RWPE2 (cell line): Measurements from ENCODE around the gene OTUD5.

ENCODE experiments used
- ATAC-seq: fragments of 200-7000 bp; cut with Tn5 transposase; 3 replicates; pipeline ENCODE4 v1.9.1; 2021; ENCODE audit warnings: low read depth
- DNase-seq: peaks from one replicate; pipeline ENCODE4 v3.0.0-alpha.2; 2020; ENCODE audit warnings: low spot score
- H3K27ac ChIP-seq: fragments of 450-650 bp; 2 replicates; pipeline ENCODE4 v1.5.1; 2017; ENCODE audit warnings: mild to moderate bottlenecking; ENCODE audit not compliant: poor library complexity, severe bottlenecking
- H3K27me3 ChIP-seq: fragments of 250-450 bp; sonication (Bioruptor Pico); 2 replicates; pipeline ENCODE4 v1.5.1; 2021; ENCODE audit warnings: mild to moderate bottlenecking, moderate library complexity; ENCODE audit not compliant: insufficient read depth, poor library complexity, severe bottlenecking
- H3K36me3 ChIP-seq: fragments of 250-450 bp; sonication (Bioruptor Pico); 2 replicates; pipeline ENCODE4 v1.5.1; 2020; ENCODE audit warnings: low read depth, mild to moderate bottlenecking, moderate library complexity
- H3K4me1 ChIP-seq: fragments of 250-450 bp; sonication (Bioruptor Pico); 2 replicates; pipeline ENCODE4 v1.5.1; 2021; ENCODE audit warnings: mild to moderate bottlenecking, moderate library complexity; ENCODE audit not compliant: insufficient read depth, poor library complexity, severe bottlenecking
- H3K4me3 ChIP-seq: fragments of 250-450 bp; sonication (Bioruptor Pico); 2 replicates; pipeline ENCODE4 v1.5.1; 2021; ENCODE audit warnings: mild to moderate bottlenecking, moderate library complexity; ENCODE audit not compliant: severe bottlenecking
- H3K9me3 ChIP-seq: fragments of 250-450 bp; sonication (Bioruptor Pico); 2 replicates; pipeline ENCODE4 v1.5.1; 2021; ENCODE audit warnings: mild to moderate bottlenecking, moderate library complexity; ENCODE audit not compliant: severe bottlenecking
- TF ChIP-seq, protein P1 (sequence below): fragments of 450-650 bp; IDR thresholded peaks from one replicate; pipeline ENCODE4 v1.5.1; 2017; ENCODE audit warnings: mild to moderate bottlenecking, moderate library complexity; ENCODE audit not compliant: poor library complexity, severe bottlenecking

The OTUD5 gene

DNA sequence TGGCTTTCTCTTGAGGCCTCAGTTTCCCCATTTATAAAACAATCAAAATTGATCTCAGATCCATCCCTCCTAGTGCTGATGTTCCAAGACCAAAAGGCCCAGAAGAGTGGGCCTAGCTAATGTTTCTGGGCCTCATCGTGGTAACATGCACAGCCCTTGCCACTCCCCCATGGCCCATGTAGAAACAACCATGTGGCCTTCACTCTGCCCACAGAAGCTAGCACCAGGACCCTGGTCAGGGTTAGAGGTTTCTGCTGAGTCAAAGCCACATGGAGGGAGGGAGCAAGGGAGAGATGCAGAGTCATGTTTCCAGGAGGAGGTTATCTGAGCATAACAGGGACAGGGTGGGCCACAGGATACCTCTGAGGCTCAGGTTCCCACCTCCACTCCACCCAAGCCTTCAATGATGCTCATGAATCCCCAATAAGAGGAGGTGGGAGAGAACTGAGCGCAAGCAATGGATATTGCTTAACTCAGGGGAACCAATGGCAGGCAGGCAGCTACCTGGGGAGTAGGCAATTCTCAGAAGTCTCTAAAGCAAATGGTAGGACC, 16.9 kb downstream of the OTUD5 start:
- Histone ChIP-seq H3K27ac (no peak overlapping the region), H3K27me3 (no peaks in the 10 kb centered on the region), H3K4me1 (no peaks in the 10 kb centered on the region), H3K4me3 (no peak overlapping the region), H3K9me3 (no peaks in the 10 kb centered on the region), H3K36me3 (peaks cover 7% of the 10 kb centered on the region; the same call in 1 of the 2 replicates)
- ATAC-seq (no peak), DNase-seq (no peak)
- TF ChIP-seq, protein P1, sequence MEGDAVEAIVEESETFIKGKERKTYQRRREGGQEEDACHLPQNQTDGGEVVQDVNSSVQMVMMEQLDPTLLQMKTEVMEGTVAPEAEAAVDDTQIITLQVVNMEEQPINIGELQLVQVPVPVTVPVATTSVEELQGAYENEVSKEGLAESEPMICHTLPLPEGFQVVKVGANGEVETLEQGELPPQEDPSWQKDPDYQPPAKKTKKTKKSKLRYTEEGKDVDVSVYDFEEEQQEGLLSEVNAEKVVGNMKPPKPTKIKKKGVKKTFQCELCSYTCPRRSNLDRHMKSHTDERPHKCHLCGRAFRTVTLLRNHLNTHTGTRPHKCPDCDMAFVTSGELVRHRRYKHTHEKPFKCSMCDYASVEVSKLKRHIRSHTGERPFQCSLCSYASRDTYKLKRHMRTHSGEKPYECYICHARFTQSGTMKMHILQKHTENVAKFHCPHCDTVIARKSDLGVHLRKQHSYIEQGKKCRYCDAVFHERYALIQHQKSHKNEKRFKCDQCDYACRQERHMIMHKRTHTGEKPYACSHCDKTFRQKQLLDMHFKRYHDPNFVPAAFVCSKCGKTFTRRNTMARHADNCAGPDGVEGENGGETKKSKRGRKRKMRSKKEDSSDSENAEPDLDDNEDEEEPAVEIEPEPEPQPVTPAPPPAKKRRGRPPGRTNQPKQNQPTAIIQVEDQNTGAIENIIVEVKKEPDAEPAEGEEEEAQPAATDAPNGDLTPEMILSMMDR = no peak

DNA sequence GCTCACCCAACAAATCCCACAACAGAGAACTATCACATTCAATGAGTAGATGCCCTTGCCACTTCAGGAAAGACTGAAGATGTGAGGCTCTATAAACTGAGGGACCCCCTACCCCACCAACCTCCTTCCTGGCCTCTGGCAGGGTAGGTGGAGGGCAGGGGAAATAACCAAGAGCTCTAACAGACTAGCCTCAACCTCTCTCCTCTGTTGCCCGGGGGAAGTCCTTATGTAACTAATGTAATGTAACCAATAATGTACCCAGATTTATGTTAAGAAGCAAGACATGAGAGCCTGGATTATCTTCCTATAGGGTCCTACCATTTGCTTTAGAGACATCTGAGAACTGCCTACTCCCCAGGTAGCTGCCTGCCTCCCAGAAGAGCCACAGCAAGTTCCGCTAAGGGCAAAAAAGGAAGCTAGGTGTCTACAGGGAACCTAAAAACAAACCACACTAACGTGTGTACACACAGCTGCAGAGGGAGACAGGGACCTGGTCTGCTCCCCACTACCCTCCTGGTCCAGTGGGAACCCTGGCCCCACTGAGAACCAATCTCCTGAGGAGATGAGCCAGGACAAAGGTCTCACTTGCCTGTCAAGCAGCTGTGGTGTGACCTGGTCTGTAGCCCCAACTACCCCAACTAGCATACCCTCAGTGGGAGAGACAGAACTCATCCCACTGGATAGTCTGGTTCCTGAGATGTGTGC, 17.7 kb downstream of the OTUD5 start:
- no peak for DNase-seq
- Histone ChIP-seq H3K9me3 (no peaks in the 10 kb centered on the region), H3K4me1 (no peaks in the 10 kb centered on the region), H3K27me3 (no peaks in the 10 kb centered on the region), H3K4me3 (no peak overlapping the region), H3K36me3 (peaks cover 7% of the 10 kb centered on the region; the same call in 1 of the 2 replicates), H3K27ac (no peak overlapping the region)
- ATAC-seq = no peak
- TF ChIP-seq, protein P1 = no peak

DNA sequence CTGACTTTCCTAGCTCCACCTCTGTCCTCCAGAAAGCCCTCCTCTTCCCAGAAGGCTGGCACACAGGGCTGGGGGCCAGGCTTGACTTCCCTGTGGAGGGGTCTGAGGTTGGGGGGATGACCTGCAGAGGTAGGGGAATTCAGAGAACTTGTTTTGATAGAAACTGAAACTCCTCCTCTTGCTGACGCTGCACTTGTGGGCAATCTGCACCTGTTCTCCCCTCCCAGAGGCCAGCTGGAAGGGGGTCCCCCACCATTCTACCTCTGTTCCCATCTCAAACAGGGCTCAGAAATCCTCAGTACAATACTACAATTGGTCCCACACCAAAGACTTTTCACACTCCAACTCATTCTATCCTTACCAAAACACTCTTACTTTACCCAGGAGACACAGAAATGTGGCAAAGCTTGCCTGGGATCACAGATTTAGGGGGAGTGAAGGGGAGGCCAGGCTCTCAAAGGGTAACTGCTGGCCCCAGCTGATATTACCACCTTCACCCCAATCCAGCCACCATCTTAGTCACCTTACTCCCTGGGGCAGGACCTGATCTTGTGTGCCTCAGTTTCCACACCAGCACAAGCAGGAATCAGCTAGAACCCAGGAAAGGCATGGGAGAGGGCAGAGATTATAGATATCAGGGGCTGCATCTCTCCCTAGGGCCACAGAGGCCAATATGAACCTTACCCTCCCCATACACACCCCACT, 18.5 kb downstream of the OTUD5 start:
- no peaks in the 10 kb centered on the region for H3K27me3 ChIP-seq
- no peaks in the 10 kb centered on the region for H3K9me3 ChIP-seq
- DNase-seq = no peak
- no peak overlapping the region for H3K4me3 ChIP-seq
- H3K36me3 ChIP-seq = peaks cover 7% of the 10 kb centered on the region; the same call in 1 of the 2 replicates
- TF ChIP-seq, protein P1 = no peak
- no peaks in the 10 kb centered on the region for H3K4me1 ChIP-seq
- no peak overlapping the region for H3K27ac ChIP-seq
- ATAC-seq = no peak

DNA sequence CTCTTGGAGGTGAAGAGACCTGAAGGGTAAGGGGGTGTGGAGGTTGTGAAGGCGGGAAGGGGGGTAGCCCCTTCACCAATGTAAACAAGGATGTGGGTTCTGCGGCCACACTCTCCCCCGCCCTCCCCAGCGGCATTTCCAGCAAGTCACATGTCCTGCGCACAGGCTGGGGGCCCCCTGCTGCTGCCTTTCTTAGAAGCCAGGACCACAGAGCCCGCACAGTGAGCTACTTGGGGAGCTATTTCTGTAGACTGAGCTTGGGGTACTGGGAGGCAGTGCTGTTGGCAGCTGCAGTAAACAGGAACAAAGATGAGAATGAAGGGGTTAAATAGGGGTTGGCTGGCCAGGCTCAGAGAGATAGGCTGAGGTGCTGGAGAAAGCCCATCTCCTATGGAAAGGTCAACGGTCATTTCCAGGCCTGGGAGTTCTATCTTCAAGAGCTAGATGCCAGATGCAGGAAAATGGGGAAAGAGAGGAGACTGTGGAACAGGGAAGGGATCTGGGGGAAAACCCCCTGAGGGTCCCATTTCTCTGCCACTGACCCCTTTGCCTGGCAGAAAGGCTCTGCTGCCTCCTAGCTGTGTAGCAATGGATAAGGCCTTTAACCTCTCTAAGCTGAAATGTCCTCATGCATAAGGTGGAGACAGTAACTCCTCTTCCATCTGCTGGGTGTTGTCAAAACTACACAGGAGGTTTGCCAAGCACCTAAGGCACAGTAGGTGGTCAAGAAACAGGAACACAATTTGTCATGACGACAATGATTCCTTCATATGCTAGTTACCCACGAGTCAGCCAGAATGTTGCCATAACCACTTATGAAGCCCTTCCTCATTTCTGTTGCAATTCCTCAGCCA, 20.1 kb downstream of the OTUD5 start:
- DNase-seq = no peak
- Histone ChIP-seq H3K36me3 (0 out of 2 replicates have a peak, but pooled peaks cover 3% of the 10 kb centered on the region), H3K27ac (no peak overlapping the region)

More for the DNA sequence above, 20.1 kb downstream of the OTUD5 start:
- TF ChIP-seq, protein P1 = no peak
- Histone ChIP-seq H3K27me3 (no peaks in the 10 kb centered on the region), H3K9me3 (no peaks in the 10 kb centered on the region), H3K4me1 (no peaks in the 10 kb centered on the region), H3K4me3 (no peak overlapping the region)
- no peak for ATAC-seq
